GM12891 (cell line): Measurements from ENCODE around the gene ATAD3A.
"Not testable (repeated sequence)": the region's sequence is repeated elsewhere in the genome, so short reads cannot be mapped to it uniquely, and the experiment has no call there.

ENCODE experiments used
- DNase-seq: peaks from one replicate; pipeline ENCODE4 v3.0.0; 2011; ENCODE audit warnings: low spot score; ENCODE audit not compliant: insufficient read length
- FAIRE-seq: peaks from 2 replicates; lab custom pipeline; 2011; peaks lifted over from hg19 to GRCh38; lab: Jason Lieb, UNC
- PAX5 ChIP-seq: IDR thresholded peaks from 2 replicates; pipeline ENCODE4 v1.6.1; 2011; ENCODE audit warnings: low read length, moderate library complexity, mild to moderate bottlenecking; ENCODE audit not compliant: insufficient read depth, severe bottlenecking
- POLR2A ChIP-seq: IDR thresholded peaks from 2 replicates; pipeline ENCODE4 v1.6.1; 2011; ENCODE audit warnings: low read depth, low read length, control low read depth
- POLR2AphosphoS5 ChIP-seq: IDR thresholded peaks from 2 replicates; pipeline ENCODE4 v1.6.1; 2011; ENCODE audit warnings: low read depth, low read length, control low read depth
- POU2F2 ChIP-seq: IDR thresholded peaks from 2 replicates; pipeline ENCODE4 v1.6.1; 2011; ENCODE audit warnings: low read depth, mild to moderate bottlenecking, control low read depth, low read length, moderate library complexity
- SPI1 ChIP-seq: IDR thresholded peaks from 2 replicates; pipeline ENCODE4 v1.6.1; 2011; ENCODE audit warnings: low read depth, low read length, control low read depth
- TAF1 ChIP-seq: IDR thresholded peaks from 2 replicates; pipeline ENCODE4 v1.6.1; 2011; ENCODE audit warnings: low read depth, low read length, control low read depth

ATAD3A gene

DNA sequence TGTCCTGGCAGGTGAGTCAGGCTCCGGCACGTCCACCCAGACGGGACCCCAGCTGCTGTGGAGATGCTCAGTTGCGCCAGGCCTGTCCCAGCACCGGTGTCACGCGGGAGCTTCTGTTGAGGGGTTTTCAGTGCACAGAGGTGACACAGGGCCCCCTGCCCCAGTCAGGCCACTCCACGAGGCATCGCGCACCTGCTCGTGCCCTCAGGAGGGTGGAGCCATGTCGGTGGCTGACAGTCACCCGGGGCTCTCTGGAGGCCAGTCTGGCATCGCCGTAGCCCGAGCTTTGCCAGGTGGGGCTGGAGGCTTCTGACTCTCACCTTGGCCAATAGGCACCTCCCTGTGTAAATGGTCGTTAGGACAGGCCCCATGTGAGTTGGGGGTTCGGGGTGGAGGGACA is 17.4 kb downstream of the ATAD3A start:
- no peak for DNase-seq
- no peak for FAIRE-seq
- no peak for TF ChIP-seq POLR2A
- TF ChIP-seq PAX5, result no peak
- no peak for TF ChIP-seq TAF1
- TF ChIP-seq POU2F2, result no peak
- TF ChIP-seq SPI1, result no peak
- TF ChIP-seq POLR2AphosphoS5, result no peak

DNA sequence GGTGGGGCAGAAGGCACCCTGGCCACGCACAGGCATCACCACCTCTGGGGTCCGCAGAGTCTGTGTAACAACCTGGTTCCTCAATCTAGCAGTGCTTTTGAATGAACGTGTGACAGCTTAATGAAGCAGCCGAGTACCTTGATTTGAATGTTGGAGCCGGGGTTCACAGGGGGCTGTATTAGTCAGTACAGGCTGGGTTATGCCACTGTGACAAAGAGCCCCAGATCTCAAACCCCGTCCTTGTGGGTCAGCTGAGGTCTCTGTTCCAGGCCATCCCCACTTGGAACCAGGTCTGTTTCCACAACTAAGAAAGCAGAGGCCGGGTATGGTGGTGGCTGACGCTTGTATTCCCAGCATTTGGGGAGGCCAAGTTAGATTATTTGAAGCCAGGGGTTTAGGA is 18.0 kb downstream of the ATAD3A start:
- TF ChIP-seq POLR2AphosphoS5 (no peak), SPI1 (no peak), POLR2A (no peak), TAF1 (no peak), PAX5 (no peak), POU2F2 (no peak)
- DNase-seq (no peak), FAIRE-seq (peak; percentile 20)

DNA sequence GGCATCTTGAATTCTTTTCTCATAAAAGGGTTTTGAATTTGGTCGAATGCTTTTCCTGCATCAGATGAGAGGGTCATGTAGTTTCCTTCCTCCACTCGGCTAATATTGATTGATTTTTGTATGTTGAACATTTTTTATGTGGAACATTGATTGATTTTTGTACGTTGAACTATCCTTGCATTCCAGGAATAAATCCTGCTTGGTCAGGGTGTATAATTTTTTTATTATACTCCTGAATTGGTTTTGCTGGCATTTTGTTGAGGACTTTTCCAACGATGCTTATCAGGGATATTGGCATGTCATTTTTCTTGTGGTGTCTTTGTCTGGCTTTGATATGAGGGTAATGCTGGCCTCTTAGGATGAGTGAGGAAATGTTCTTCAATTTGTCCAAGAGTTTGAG is 20.0 kb downstream of the ATAD3A start:
- DNase-seq, result no peak
- no peak for FAIRE-seq
- TF ChIP-seq SPI1 (no peak), PAX5 (no peak), POLR2A (no peak), POU2F2 (no peak), POLR2AphosphoS5 (no peak), TAF1 (no peak)

DNA sequence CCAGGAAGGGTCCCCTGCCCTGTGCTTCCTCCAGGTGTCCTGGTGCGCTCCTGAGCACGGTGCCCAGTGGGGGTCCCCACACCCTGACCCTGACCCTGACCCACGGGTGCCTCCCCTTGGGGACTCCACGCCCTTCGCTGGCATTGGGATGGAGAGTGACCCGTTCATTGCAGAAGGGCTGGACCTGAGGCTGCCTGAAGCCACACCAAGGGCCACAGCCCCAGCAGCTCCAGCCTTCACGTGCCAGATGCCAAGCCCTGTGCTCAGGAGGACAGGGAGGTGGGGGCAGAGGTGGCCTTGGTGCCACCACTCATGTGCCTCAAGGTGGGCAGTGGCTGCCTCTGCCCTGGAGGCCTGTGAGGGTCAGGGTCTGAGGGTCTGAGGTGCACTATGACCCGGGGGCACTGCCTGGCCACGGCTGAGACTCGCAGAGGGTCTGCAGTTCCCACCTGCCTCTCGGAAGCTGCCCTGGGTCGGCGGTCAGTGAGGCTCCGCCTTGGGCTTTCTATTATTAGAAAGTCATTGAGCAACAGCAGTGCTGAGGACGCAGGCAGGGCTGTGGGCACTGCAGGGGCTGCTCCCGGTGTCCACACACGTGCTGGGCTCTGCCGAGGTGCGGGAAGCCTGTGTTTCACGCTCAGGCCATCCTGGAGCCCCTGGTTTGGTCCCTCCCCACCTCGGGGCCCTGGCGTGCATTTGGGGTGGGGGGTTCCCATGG is 21.4 kb downstream of the ATAD3A start:
- not testable (repeated sequence) for DNase-seq, FAIRE-seq

DNA sequence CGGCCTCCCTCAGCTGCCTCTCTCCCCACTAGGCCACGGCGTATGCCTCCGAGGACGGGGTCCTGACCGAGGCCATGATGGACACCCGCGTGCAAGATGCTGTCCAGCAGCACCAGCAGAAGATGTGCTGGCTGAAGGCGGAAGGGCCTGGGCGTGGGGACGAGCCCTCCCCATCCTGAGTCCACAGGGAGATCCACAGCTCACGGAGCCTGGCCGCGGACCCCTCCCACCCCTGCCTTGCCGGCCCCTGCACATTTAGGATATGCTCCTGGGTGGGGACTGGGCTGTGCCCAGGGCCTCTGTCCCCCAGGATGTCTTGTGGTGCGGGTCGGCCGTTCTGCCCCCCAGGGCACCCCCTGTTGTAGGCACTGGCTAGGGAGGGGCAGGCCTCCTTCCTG is 21.9 kb downstream of the ATAD3A start:
- not testable (repeated sequence) for DNase-seq, FAIRE-seq

DNA sequence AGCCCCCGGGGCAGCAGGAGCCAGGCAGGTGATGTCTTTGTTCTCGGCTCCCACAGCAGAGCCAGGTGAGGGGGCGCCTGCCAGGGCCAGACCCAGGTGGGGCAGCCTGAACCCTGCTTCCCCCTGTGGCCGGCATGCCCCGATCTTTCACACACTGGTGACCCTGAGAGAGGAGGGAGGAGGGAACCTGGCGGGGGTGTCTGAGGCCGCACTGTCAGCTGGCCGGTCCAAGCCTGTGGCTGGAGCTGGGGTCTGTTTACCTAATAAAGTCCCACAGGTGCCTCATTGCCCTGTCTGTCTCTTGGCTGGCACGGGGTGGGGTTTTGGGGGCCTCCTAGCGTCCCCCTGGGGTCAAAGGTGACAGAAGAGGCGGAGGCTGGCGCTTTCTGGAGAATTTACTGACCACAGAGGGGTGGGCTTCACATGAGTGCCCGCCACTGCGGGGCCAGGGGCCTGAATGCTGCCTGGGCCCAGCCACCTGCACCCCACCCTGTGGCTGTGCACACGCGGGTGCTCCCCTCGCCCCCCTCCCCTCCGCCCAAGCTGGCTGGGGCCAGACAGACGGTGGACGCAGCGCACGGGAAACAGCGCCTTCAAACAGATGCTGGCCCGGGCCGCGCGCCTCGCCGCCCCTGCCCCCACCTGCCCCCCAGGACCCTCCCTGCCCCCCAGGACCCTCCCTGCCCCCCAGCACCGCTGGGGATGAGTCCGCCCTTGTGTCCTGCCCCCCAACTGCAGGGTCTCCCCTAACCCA is 22.6 kb downstream of the ATAD3A start:
- DNase-seq, result no peak
- FAIRE-seq, result no peak
- no peak for TF ChIP-seq SPI1
- TF ChIP-seq PAX5, result no peak
- no peak for TF ChIP-seq TAF1
- TF ChIP-seq POLR2AphosphoS5, result no peak
- no peak for TF ChIP-seq POLR2A
- TF ChIP-seq POU2F2, result no peak

DNA sequence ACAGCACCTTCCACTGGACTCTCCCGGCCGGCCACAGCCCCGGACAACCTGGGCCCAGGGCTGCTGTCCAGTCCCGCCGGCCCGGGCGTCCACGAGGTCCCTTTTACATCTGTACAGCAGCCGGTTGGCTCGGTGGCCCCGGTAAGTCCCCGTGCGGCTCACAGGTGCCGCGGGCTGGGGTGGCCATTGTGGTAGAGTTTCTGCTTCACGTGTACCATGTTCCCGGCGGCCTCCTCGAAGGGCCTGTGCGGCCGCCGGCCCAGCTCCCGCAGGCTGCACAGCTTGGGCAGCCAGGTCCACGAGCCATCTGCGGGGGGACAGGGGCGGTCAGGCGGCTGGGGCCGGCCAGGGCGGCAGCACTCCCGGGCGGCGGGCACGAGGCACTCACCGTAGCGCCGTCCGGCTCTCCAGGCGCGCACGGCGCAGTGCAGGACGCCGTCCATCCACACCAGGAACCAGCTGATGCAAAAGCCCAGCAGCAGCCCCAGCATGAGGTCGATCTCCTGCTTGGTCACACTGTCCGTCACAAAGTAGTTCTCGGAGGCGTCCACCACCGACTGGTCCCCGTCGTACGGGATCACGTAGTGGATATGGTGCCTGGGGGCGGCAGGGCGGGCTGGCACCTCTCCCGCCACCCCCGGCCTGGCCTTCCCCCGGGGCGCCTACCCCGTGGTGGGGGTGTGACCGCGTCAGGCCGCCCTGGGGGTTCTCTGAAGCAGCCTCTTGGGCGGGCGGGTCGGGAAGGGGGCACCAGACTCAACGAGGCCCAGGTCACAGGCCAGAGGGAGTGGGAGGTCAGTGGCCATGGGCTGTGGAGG is 23.4 kb downstream of the ATAD3A start:
- DNase-seq (no peak), FAIRE-seq (no peak)
- TF ChIP-seq POU2F2 (no peak), TAF1 (no peak), POLR2AphosphoS5 (no peak), POLR2A (no peak), PAX5 (no peak), SPI1 (no peak)

DNA sequence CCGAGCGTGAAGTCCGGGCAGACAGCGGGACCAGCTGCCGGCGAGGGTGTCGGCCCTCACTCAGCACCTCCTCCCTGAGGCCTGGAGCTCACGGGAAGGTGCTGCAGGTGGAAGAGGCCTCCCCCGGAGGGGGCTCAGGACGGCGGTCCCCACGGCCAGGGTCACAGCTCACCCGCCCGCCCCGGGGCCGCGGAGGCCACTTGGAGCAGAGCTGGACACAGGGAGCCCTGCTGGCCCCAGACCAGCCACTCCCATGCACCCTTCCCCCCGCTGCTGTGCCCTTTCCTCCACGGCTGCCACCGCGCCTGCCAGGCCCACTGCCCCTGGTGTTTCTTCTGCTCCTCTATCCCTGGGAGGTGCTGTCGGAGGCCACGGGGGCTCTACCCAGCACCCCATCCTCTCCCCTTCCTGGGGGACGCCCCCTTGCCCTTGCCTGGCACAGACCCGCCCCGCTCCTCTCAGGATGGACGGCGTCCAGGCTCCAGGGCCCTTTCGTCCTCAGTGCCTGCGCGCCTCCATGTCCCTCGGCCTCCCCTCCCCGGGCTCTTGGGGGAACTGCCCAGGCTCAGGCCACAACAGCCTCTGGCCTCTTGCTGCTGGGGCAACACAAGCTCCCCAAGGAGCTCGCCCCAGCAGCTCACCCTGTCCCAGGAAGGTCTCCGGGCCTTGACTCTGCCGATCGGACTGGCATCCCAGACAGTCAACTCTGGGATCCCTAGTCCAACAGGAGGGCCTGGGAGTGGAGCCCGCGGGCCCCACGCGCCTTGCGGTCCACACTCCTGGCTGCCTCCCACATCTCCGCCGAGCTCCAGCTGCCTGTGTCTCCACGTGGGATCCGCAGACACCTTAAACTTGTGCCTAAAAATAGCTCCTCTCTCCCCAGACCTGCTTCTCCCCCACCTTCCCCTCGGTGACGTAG is 24.3 kb downstream of the ATAD3A start:
- FAIRE-seq, result no peak
- TF ChIP-seq POLR2AphosphoS5 (no peak), TAF1 (no peak), PAX5 (no peak), SPI1 (no peak), POU2F2 (no peak), POLR2A (no peak)
- DNase-seq, result no peak

DNA sequence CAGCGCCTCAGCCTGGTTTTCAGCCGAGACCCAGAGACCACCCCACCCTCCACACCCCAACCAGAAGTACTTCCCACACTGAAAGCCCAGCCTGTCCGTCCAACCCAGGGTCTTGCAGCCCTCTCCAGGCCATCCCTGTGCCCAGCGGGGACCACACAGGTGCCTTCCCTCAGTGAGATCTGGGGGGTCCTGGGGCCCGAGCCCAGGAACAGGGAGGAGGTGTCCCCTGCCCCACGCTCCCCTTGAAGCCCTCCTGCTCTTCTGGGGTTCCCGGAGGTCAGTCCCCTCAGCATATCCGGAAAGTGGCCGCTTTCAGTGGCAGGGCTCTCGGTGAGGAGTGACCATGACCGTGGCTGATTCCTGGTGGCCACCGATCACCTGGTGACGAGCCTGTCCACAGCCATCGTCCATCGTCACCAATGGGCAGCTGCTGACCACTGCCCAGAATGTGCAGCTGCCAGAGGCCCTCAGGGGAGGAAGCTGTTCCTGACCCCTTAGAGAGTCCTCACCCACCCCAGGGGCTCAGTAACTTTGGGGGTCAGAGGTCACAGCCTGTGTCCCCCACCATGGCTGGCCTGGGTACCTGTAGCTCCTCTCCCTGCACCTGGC is 25.1 kb downstream of the ATAD3A start:
- FAIRE-seq (no peak), DNase-seq (no peak)
- TF ChIP-seq SPI1 (no peak), PAX5 (no peak), POLR2A (no peak), TAF1 (no peak), POLR2AphosphoS5 (no peak), POU2F2 (no peak)
